ENCODE measurements around the gene CTAGE1. TPM values are rescaled to one million over a fixed set of nuclear protein-coding genes. Genes with fewer than 3 reads are reported as not detected.

CTAGE1 gene
- total RNA-seq, 4 donors from 2014 or later = not detected

- Histone ChIP-seq H3K4me3 (no peak overlapping the region), H3K27me3 (no peaks in the 10 kb centered on the region), H3K9me3 (no peaks in the 10 kb centered on the region), H3K27ac (replicated peaks in 1 of 4) (no peak overlapping the region), H3K36me3 (no peaks in the 10 kb centered on the region), H3K4me1 (peaks cover 0 to 5% (median 2%) of the 10 kb centered on the region in 4 donors)
- no peak for DNase-seq (ENCODE audit: extremely low spot score)
- intact Hi-C loops (cut with DNase I) = no loop called here
- TF ChIP-seq EP300 (IDR thresholded peaks at IDR 0.05) (no peak), CTCF (IDR thresholded peaks at IDR 0.05) (no peak), POLR2AphosphoS5 (IDR thresholded peaks at IDR 0.05) (no peak), POLR2A (IDR thresholded peaks at IDR 0.05; ENCODE audit: low read depth) (no peak)
- WGBS = 65% methylated on average over 2 of the region's 2 CpGs
Observed at GRCh38 chr18:22459491-22459890, 41.8 kb upstream of the CTAGE1 start.

- TF ChIP-seq POLR2AphosphoS5 (IDR thresholded peaks at IDR 0.05) (no peak), POLR2A (IDR thresholded peaks at IDR 0.05; ENCODE audit: low read depth) (no peak), EP300 (IDR thresholded peaks at IDR 0.05) (no peak), CTCF (IDR thresholded peaks at IDR 0.05) (no peak)
- Histone ChIP-seq H3K4me3 (no peak overlapping the region), H3K36me3 (no peaks in the 10 kb centered on the region), H3K4me1 (peaks cover 0 to 5% (median 2%) of the 10 kb centered on the region in 4 donors), H3K9me3 (no peaks in the 10 kb centered on the region), H3K27me3 (no peaks in the 10 kb centered on the region), H3K27ac (replicated peaks in 1 of 4) (no peak overlapping the region)
- intact Hi-C loops (cut with DNase I) = no loop called here
- peak; percentile 72 for DNase-seq (ENCODE audit: extremely low spot score)
- 90% methylated on average over 8 of the region's 8 CpGs for WGBS
Observed at GRCh38 chr18:22457524-22457923, 39.8 kb upstream of the CTAGE1 start.

- no peak for DNase-seq (ENCODE audit: extremely low spot score)
- Histone ChIP-seq H3K27ac (replicated peaks in 1 of 4) (no peak overlapping the region), H3K4me3 (no peak overlapping the region), H3K4me1 (peaks cover 0 to 5% (median 2%) of the 10 kb centered on the region in 4 donors), H3K36me3 (no peaks in the 10 kb centered on the region), H3K27me3 (no peaks in the 10 kb centered on the region), H3K9me3 (no peaks in the 10 kb centered on the region)
- TF ChIP-seq CTCF (IDR thresholded peaks at IDR 0.05) (no peak), POLR2AphosphoS5 (IDR thresholded peaks at IDR 0.05) (no peak)
- 84% methylated on average over 6 of the region's 6 CpGs for WGBS
- intact Hi-C loops (cut with DNase I) = no loop called here
Observed at GRCh38 chr18:22456547-22456946, 38.8 kb upstream of the CTAGE1 start.

GRCh38 chr18:22456116-22456480 is 38.4 kb upstream of the CTAGE1 start:
- Histone ChIP-seq H3K36me3 (no peaks in the 10 kb centered on the region), H3K9me3 (peaks cover 0 to 2% (median 0%) of the 10 kb centered on the region in 4 donors), H3K4me3 (no peak overlapping the region), H3K27me3 (no peaks in the 10 kb centered on the region), H3K4me1 (peaks cover 0 to 5% (median 2%) of the 10 kb centered on the region in 4 donors), H3K27ac (replicated peaks in 1 of 4) (no peak overlapping the region)
- TF ChIP-seq EP300 (IDR thresholded peaks at IDR 0.05) = no peak
- TF ChIP-seq POLR2AphosphoS5 (IDR thresholded peaks at IDR 0.05) = no peak
- TF ChIP-seq POLR2A (IDR thresholded peaks at IDR 0.05; ENCODE audit: low read depth) = no peak
- no peak for TF ChIP-seq CTCF (IDR thresholded peaks at IDR 0.05)
- DNase-seq (ENCODE audit: extremely low spot score) = no peak
- 70% methylated on average over 6 of the region's 6 CpGs for WGBS
- intact Hi-C loops (cut with DNase I) = no loop called here

- DNase-seq (ENCODE audit: extremely low spot score) = no peak
- WGBS = 84% methylated on average over 3 of the region's 3 CpGs
- H3K9me3 ChIP-seq = peaks cover 0 to 8% (median under 1%) of the 10 kb centered on the region in 4 donors
- intact Hi-C loops (cut with DNase I) = no loop called here
- peaks cover 0 to 5% (median 2%) of the 10 kb centered on the region in 4 donors for H3K4me1 ChIP-seq
- H3K27ac ChIP-seq (replicated peaks in 1 of 4) = no peak overlapping the region
- no peak for TF ChIP-seq CTCF (IDR thresholded peaks at IDR 0.05)
- TF ChIP-seq EP300 (IDR thresholded peaks at IDR 0.05) = no peak
- no peak for TF ChIP-seq POLR2A (IDR thresholded peaks at IDR 0.05; ENCODE audit: low read depth)
- TF ChIP-seq POLR2AphosphoS5 (IDR thresholded peaks at IDR 0.05) = no peak
- H3K4me3 ChIP-seq = no peak overlapping the region
- no peaks in the 10 kb centered on the region for H3K36me3 ChIP-seq
- no peaks in the 10 kb centered on the region for H3K27me3 ChIP-seq
Observed at GRCh38 chr18:22455425-22456115, 37.9 kb upstream of the CTAGE1 start.

Measured in esophagus muscularis mucosa (tissue), 4 donors.